ENCODE results near the gene VOPP1. TPM values are rescaled to one million over a fixed set of nuclear protein-coding genes. Genes with fewer than 3 reads are reported as not detected.
"Not testable (repeated sequence)": the region's sequence is repeated elsewhere in the genome, so short reads cannot be mapped to it uniquely, and the experiment has no call there.

Gene VOPP1
- total RNA-seq, 1 experiment from 2014 or later = 30.3 TPM

DNA sequence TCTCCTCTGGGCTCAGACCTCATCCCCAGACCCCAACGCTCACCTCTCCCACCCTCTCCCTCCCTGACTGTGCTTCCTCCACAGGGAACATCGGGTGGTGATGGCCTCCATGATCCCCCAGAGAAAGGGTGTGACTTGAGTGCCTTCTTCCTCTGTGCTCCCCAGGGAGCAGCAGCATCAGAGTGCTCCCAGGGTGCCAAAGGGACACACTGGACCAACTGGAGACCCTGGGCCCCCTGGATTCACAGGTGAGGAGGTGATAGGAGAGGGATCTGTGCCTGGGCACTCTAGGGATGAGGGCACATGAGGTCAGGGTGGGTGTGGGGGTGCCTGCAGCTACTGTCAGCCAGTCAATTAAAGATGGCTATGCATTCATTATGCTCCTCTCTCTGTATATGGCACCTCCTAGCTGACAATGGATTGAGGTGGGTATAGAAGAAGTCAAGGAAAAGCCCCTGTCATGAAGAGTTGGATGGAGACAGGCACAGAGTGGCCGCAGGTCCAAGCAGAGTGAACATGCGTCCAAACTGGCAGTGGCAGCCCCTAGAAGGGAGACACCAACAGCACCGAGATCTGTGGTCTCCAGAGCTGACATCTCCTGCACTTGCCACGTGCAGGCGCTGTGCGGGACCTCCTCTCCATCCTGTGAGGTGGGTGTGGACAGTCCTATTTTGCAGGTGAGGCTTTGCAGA is 15.5 kb upstream of the VOPP1 start:
- ATAC-seq = no peak
- no peak overlapping the region for H3K4me2 ChIP-seq (ENCODE audit: low read length)
- DNase-seq (ENCODE audit: low read depth, low spot score) = no peak
- ChIA-PET POLR2A (no interaction called here), RAD21 (ENCODE audit: low non-redundant PET in 1 of 2, low total read pairs in 2 of 2, uncharacterized antibody in 2 of 2, unreplicated experiment in 2 of 2) (no interaction called here), CTCF (no interaction called here)
- H3K36me3 ChIP-seq (ENCODE audit: control insufficient read depth in 1 of 2, insufficient read depth in 2 of 2, low read length in 2 of 2) = no peaks in the 10 kb centered on the region
- no TSS peak for BruUV-seq (replicated peaks)
- H3K27ac ChIP-seq (ENCODE audit: low read depth, low read length) = no peak overlapping the region
- H3K4me1 ChIP-seq (ENCODE audit: control insufficient read depth in 1 of 2, insufficient read depth in 2 of 2, low read length in 2 of 2) = peaks cover 0 to under 1% of the 10 kb centered on the region in 2 experiments; a peak in 2 of 4 replicates
- H3K79me2 ChIP-seq (ENCODE audit: insufficient read depth, low read length) = no peaks in the 10 kb centered on the region
- intact Hi-C loops (cut with micrococcal nuclease) = no loop called here
- H3K4me3 ChIP-seq (replicated peaks in 1 of 2; ENCODE audit: low read depth in 1 of 2, low read length in 2 of 2) = no peak overlapping the region
- no peak overlapping the region for H3K9ac ChIP-seq (ENCODE audit: low read length)
- TF ChIP-seq EZH2phosphoT487 (IDR thresholded peaks at IDR 0.05; ENCODE audit: borderline replicate concordance) (no peak), SP1 (IDR thresholded peaks at IDR 0.05; ENCODE audit: low read depth) (no peak), POLR2A (IDR thresholded peaks at IDR 0.05; ENCODE audit: borderline replicate concordance, extremely low read depth, insufficient read depth, insufficient read length) (no peak)
- no peak overlapping the region for H2AFZ ChIP-seq (ENCODE audit: low read depth, low read length, poor library complexity, severe bottlenecking)
- H3K27me3 ChIP-seq (ENCODE audit: insufficient read depth, low read length) = no peaks in the 10 kb centered on the region
- H3K9me3 ChIP-seq (ENCODE audit: control insufficient read depth in 1 of 2, insufficient read depth in 1 of 2, low read depth in 1 of 2, low read length in 2 of 2) = no peaks in the 10 kb centered on the region
- H3K9me2 ChIP-seq (ENCODE audit: insufficient read depth) = no peaks in the 10 kb centered on the region
- H4K20me1 ChIP-seq (ENCODE audit: insufficient read depth) = no peaks in the 10 kb centered on the region

- H3K4me3 ChIP-seq (replicated peaks in 1 of 2; ENCODE audit: low read depth in 1 of 2, low read length in 2 of 2); CTCF ChIA-PET; H3K9me3 ChIP-seq (ENCODE audit: control insufficient read depth in 1 of 2, insufficient read depth in 1 of 2, low read depth in 1 of 2, low read length in 2 of 2); BruUV-seq (replicated peaks); H3K9ac ChIP-seq (ENCODE audit: low read length); DNase-seq (ENCODE audit: low read depth, low spot score); H2AFZ ChIP-seq (ENCODE audit: low read depth, low read length, poor library complexity, severe bottlenecking); H3K36me3 ChIP-seq (ENCODE audit: control insufficient read depth in 1 of 2, insufficient read depth in 2 of 2, low read length in 2 of 2); H3K9me2 ChIP-seq (ENCODE audit: insufficient read depth); H3K27me3 ChIP-seq (ENCODE audit: insufficient read depth, low read length); H3K79me2 ChIP-seq (ENCODE audit: insufficient read depth, low read length); ATAC-seq; POLR2A ChIA-PET; H3K27ac ChIP-seq (ENCODE audit: low read depth, low read length); H3K4me2 ChIP-seq (ENCODE audit: low read length); RAD21 ChIA-PET (ENCODE audit: low non-redundant PET in 1 of 2, low total read pairs in 2 of 2, uncharacterized antibody in 2 of 2, unreplicated experiment in 2 of 2); intact Hi-C loops (cut with micrococcal nuclease); H3K4me1 ChIP-seq (ENCODE audit: control insufficient read depth in 1 of 2, insufficient read depth in 2 of 2, low read length in 2 of 2); H4K20me1 ChIP-seq (ENCODE audit: insufficient read depth): not testable (repeated sequence)
Observed at GRCh38 chr7:55582656-55583055, 10.4 kb upstream of the VOPP1 start.

Measured in HCT116 (cell line).